Central memory CD8-positive, alpha-beta T cell (primary cell): ENCODE results near the gene RCAN1.

ENCODE experiments used
- ATAC-seq: fragments of 150-1000 bp; cut with Tn5 transposase; replicated peaks from 2 replicates; pipeline ENCODE4 v1.10.0; 2022; ENCODE audit warnings: mild to moderate bottlenecking, moderate FRiP score, moderate number of reproducible peaks; ENCODE audit not compliant: poor library complexity, severe bottlenecking; ENCODE audit errors: extremely low read depth
- DNase-seq, 2 donors: peaks; one replicate each; pipeline ENCODE4 v3.0.0; 2021; ENCODE audit warnings: low spot score in 2 of 2
- H3K27ac Mint-ChIP-seq: one replicate; pipeline ENCODE4 v1.8.0; 2022; ENCODE audit warnings: low read depth, mild to moderate bottlenecking, moderate library complexity, mixed read lengths
- H3K27me3 Mint-ChIP-seq: one replicate; pipeline ENCODE4 v1.8.0; 2022; ENCODE audit warnings: mixed read lengths
- H3K36me3 Mint-ChIP-seq: one replicate; pipeline ENCODE4 v1.8.0; 2022; ENCODE audit warnings: mild to moderate bottlenecking, moderate library complexity, mixed read lengths; ENCODE audit not compliant: insufficient read depth
- H3K4me1 Mint-ChIP-seq: one replicate; pipeline ENCODE4 v1.8.0; 2022; ENCODE audit warnings: mixed read lengths
- H3K4me3 Mint-ChIP-seq: one replicate; pipeline ENCODE4 v1.8.0; 2022; ENCODE audit warnings: mild to moderate bottlenecking, moderate library complexity, mixed read lengths
- H3K9me3 Mint-ChIP-seq: one replicate; pipeline ENCODE4 v1.8.0; 2022; ENCODE audit warnings: mixed read lengths

RCAN1 gene

GRCh38 chr21:34521561-34521960 lies 93.4 kb downstream of the RCAN1 start:
- peaks cover 15% of the 10 kb centered on the region for H3K4me1 Mint-ChIP-seq
- no peaks in the 10 kb centered on the region for H3K27me3 Mint-ChIP-seq
- H3K9me3 Mint-ChIP-seq = no peaks in the 10 kb centered on the region
- no peak for ATAC-seq
- no peak overlapping the region for H3K27ac Mint-ChIP-seq
- H3K36me3 Mint-ChIP-seq = peaks cover 2% of the 10 kb centered on the region
- DNase-seq = no peak
- no peak overlapping the region for H3K4me3 Mint-ChIP-seq

GRCh38 chr21:34520764-34521508 lies 94.0 kb downstream of the RCAN1 start:
- Mint-ChIP-seq H3K27ac (no peak overlapping the region), H3K9me3 (no peaks in the 10 kb centered on the region), H3K27me3 (no peaks in the 10 kb centered on the region), H3K4me3 (no peak overlapping the region), H3K4me1 (peaks cover 11% of the 10 kb centered on the region), H3K36me3 (peaks cover 2% of the 10 kb centered on the region)
- DNase-seq (no peak), ATAC-seq (no peak)

- Mint-ChIP-seq H3K9me3 (no peaks in the 10 kb centered on the region), H3K4me3 (no peak overlapping the region), H3K36me3 (peaks cover 2% of the 10 kb centered on the region), H3K4me1 (peaks cover 11% of the 10 kb centered on the region), H3K27me3 (no peaks in the 10 kb centered on the region), H3K27ac (no peak overlapping the region)
- DNase-seq (no peak), ATAC-seq (no peak)
Measured at GRCh38 chr21:34520281-34520680, 94.6 kb downstream of the RCAN1 start.

- ATAC-seq (no peak), DNase-seq (no peak)
- H3K4me3 Mint-ChIP-seq = no peak overlapping the region
- H3K27me3 Mint-ChIP-seq = no peaks in the 10 kb centered on the region
- H3K27ac Mint-ChIP-seq = no peak overlapping the region
- H3K4me1 Mint-ChIP-seq = peaks cover 7% of the 10 kb centered on the region
- H3K36me3 Mint-ChIP-seq = peaks cover 2% of the 10 kb centered on the region
- H3K9me3 Mint-ChIP-seq = no peaks in the 10 kb centered on the region
Measured at GRCh38 chr21:34519694-34520093, 95.2 kb downstream of the RCAN1 start.

GRCh38 chr21:34519016-34519415 lies 95.9 kb downstream of the RCAN1 start:
- Mint-ChIP-seq H3K27me3 (no peaks in the 10 kb centered on the region), H3K4me1 (peaks cover 6% of the 10 kb centered on the region), H3K36me3 (peaks cover 2% of the 10 kb centered on the region), H3K4me3 (no peak overlapping the region), H3K27ac (no peak overlapping the region), H3K9me3 (no peaks in the 10 kb centered on the region)
- no peak for DNase-seq
- no peak for ATAC-seq

- H3K27ac Mint-ChIP-seq = no peak overlapping the region
- H3K36me3 Mint-ChIP-seq = peaks cover 2% of the 10 kb centered on the region
- peaks cover 6% of the 10 kb centered on the region for H3K4me1 Mint-ChIP-seq
Measured at GRCh38 chr21:34518301-34518700, 96.6 kb downstream of the RCAN1 start.

GRCh38 chr21:34517491-34518245 lies 97.2 kb downstream of the RCAN1 start:
- Mint-ChIP-seq H3K36me3 (peaks cover 2% of the 10 kb centered on the region), H3K9me3 (no peaks in the 10 kb centered on the region), H3K4me1 (peaks cover 6% of the 10 kb centered on the region), H3K4me3 (no peak overlapping the region), H3K27me3 (no peaks in the 10 kb centered on the region), H3K27ac (no peak overlapping the region)
- DNase-seq = no peak
- no peak for ATAC-seq

More at GRCh38 chr21:34518301-34518700, 96.6 kb downstream of the RCAN1 start:
- Mint-ChIP-seq H3K27me3 (no peaks in the 10 kb centered on the region), H3K4me3 (no peak overlapping the region), H3K9me3 (no peaks in the 10 kb centered on the region)
- DNase-seq (no peak), ATAC-seq (no peak)

GRCh38 chr21:34517039-34517438 lies 97.9 kb downstream of the RCAN1 start:
- Mint-ChIP-seq H3K4me3 (no peak overlapping the region), H3K27ac (no peak overlapping the region), H3K27me3 (no peaks in the 10 kb centered on the region), H3K4me1 (peaks cover 6% of the 10 kb centered on the region), H3K9me3 (no peaks in the 10 kb centered on the region), H3K36me3 (peaks cover 4% of the 10 kb centered on the region)
- ATAC-seq = no peak
- no peak for DNase-seq

GRCh38 chr21:34514576-34515115 lies 100.3 kb downstream of the RCAN1 start:
- no peaks in the 10 kb centered on the region for H3K27me3 Mint-ChIP-seq
- DNase-seq = no peak
- no peaks in the 10 kb centered on the region for H3K9me3 Mint-ChIP-seq
- peaks cover 11% of the 10 kb centered on the region for H3K4me1 Mint-ChIP-seq
- H3K4me3 Mint-ChIP-seq = no peak overlapping the region
- H3K36me3 Mint-ChIP-seq = peaks cover 5% of the 10 kb centered on the region
- no peak for ATAC-seq
- no peak overlapping the region for H3K27ac Mint-ChIP-seq

GRCh38 chr21:34513129-34513675 lies 101.7 kb downstream of the RCAN1 start:
- Mint-ChIP-seq H3K4me3 (no peak overlapping the region), H3K27ac (no peak overlapping the region), H3K9me3 (no peaks in the 10 kb centered on the region), H3K36me3 (peaks cover 4% of the 10 kb centered on the region), H3K27me3 (no peaks in the 10 kb centered on the region), H3K4me1 (peaks cover 11% of the 10 kb centered on the region)
- no peak for DNase-seq
- no peak for ATAC-seq

GRCh38 chr21:34511787-34512455 lies 103.0 kb downstream of the RCAN1 start, which contains the start of gene KCNE1:
Gene KCNE1 (minus strand): TSS chr21:34512210. CDS start chr21:34449634, 62,576 bp downstream.
- Mint-ChIP-seq H3K4me1 (peaks cover 5% of the 10 kb centered on the region), H3K36me3 (peaks cover 4% of the 10 kb centered on the region), H3K27ac (no peak within 1 kb of the TSS), H3K27me3 (peaks cover 6% of the 10 kb centered on the region), H3K9me3 (no peaks in the 10 kb centered on the region), H3K4me3 (no peak within 1 kb of the TSS)
- no peak for DNase-seq
- no peak for ATAC-seq

GRCh38 chr21:34511181-34511580 lies 103.7 kb downstream of the RCAN1 start:
- H3K4me1 Mint-ChIP-seq = peaks cover 5% of the 10 kb centered on the region
- DNase-seq = no peak
- H3K4me3 Mint-ChIP-seq = no peak overlapping the region
- ATAC-seq = no peak
- H3K27me3 Mint-ChIP-seq = peaks cover 14% of the 10 kb centered on the region
- no peaks in the 10 kb centered on the region for H3K9me3 Mint-ChIP-seq
- peaks cover 4% of the 10 kb centered on the region for H3K36me3 Mint-ChIP-seq
- no peak overlapping the region for H3K27ac Mint-ChIP-seq
